HTR-8/SVneo (cell line): ENCODE results near the gene SCN8A.

Experiments
- DNase-seq: peaks from one replicate; pipeline ENCODE4 v3.0.0; 2011; ENCODE audit warnings: low spot score, mixed read lengths; ENCODE audit not compliant: insufficient read length
- FAIRE-seq: peaks from 2 replicates; lab custom pipeline; 2011; peaks lifted over from hg19 to GRCh38; lab: Jason Lieb, UNC

Gene SCN8A

GRCh38 chr12:51845482-51845881 lies 254.4 kb downstream of the SCN8A start:
- FAIRE-seq (no peak), DNase-seq (no peak)

DNA sequence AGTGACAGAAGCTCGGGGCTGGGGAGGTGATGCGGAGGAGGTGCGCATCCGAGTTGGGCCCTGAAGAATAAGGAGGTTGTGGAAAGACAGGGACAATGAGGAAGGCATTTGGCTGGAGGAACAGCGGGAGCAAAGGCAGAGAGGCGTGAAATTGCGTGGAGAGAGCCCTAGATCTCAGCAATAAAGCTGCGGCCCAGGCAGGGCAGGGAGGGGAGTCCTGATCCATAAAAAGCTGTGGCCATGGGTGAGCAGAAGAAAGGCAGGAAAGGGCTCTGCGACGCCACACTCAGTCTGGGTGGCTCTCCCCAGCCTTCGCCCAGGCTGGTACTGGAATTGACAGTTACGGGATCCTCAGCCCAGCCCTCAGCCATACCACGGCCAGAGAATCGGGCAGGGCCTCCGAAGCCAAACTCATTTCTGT lies 255.2 kb downstream of the SCN8A start:
- DNase-seq (no peak), FAIRE-seq (no peak)

GRCh38 chr12:51846911-51847642 lies 256.0 kb downstream of the SCN8A start:
- FAIRE-seq (no peak), DNase-seq (peak; percentile 54)

GRCh38 chr12:51847643-51848325 lies 256.8 kb downstream of the SCN8A start:
- FAIRE-seq (no peak), DNase-seq (peak; percentile 53)

DNA sequence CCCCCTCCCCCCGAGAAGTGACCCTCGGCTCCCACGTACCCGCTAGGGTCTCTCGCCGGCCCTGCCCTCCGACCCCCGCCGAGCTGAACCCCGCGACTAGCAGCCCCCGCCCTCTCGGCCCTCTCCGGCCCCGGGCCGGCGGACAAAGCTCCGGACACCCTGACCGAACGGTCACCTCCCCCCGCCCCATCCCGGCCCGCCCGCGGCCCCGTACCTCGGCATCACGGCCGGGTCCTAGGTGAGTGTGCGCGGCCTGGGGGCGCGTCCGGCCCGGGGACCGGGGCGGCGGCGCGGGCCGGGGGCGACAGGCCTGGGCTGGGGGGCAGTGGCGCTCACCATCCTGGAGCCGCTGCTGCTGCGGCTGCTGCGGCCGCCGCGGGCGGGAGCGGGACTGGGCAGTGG lies 257.3 kb downstream of the SCN8A start, which contains the start of gene FIGNL2:
Gene FIGNL2, minus strand, starts transcription at position 393 of the 402 bp plus-strand sequence. CDS start 26,305 bp downstream, outside the sequence.
- FAIRE-seq, result no peak
- DNase-seq, result no peak

DNA sequence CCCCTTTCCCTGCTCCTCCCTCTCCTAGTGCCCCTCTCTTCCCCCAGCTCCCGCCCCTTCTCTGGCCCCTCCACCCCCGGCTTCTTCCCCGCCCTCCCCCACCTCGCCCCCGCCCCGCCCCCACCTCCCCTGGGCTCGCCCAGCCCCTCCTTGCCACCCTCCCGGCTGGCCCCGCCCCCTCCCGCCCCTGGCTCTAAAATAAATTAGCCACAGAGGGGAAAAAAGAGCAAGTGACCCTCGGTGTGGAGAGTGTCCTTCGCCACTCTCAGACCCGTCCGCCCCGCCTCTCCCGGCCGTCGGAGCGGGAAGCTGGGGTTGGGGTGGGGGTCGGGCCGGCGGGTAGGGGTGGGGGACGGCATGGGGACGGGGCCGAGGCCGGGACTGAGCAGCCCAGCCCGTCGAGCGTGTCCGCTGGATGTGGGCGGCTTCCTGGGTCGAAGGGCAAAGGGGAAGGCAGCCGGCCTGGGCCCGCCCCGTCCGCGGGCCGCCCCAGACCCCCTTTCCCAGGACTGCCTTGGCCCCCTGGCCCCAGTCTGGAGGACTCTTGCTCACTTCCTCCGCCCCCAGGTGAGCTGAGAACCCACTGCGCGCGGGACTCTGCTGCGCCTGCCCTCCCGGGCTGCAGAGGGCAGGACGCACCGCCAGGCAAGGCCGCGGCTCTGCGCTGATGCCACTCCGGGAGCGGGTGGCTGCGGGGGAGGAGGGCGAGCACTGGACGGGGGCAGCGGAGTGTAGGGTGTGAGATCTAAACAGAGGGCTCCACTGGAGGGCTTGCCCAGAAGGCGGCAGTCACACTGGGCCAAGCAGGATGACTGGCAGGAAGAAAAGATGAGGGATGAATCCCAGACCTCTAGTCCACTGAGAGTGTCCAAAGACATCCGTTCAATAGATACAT lies 258.1 kb downstream of the SCN8A start:
- DNase-seq, result peak; percentile 41
- no peak for FAIRE-seq

- DNase-seq (no peak), FAIRE-seq (no peak)
These were observed 259.3 kb downstream of the SCN8A start for GRCh38 chr12:51850081-51850964.

- DNase-seq, result no peak
- FAIRE-seq, result no peak
These were observed 259.9 kb downstream of the SCN8A start for GRCh38 chr12:51850965-51851299.

GRCh38 chr12:51851413-51852124 lies 260.5 kb downstream of the SCN8A start:
- no peak for DNase-seq

GRCh38 chr12:51852404-51853137 lies 261.5 kb downstream of the SCN8A start:
- FAIRE-seq, result no peak
- DNase-seq, result no peak

More at GRCh38 chr12:51851413-51852124, 260.5 kb downstream of the SCN8A start:
- FAIRE-seq, result no peak

DNA sequence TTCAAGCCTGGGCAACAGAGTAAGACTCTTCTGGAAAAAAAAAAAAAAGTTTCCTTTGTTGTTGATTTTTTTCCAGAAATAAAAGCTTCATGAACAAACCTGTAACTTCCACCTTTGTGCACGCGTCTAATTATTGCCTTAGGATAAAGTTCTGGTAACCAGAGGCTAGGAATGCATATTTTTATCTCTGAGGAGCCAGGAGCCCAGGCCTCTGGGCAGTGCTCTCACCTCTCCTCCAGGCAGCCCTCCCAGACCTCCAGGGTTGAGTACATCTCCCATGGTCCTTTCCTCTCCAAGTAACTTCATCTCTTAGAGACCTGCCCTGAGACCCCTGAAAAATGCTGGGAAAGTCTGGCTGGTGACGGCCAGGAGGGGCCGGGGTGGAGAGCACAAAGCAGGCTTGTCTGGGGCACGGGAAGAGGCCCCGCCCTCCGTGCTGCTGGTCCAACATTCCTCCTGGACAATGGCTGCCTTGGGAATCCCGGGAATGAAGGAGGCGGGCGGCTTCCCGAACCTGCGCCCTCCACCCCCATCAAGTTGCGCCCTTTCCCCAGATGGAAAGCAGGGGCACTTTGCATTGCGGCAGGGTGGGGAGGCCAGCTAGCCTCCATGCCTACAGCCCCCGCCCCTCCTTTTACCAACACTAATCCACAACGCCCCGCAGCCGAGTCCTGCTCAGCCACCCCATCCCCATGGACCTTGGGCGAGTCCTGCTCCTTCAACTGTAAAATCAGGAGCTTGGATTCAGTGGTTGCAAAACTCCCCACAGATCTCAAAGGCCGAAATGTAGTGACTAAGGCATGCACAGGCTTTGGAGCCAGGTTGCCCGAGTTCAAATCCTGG lies 264.8 kb downstream of the SCN8A start:
- no peak for FAIRE-seq
- DNase-seq, result no peak

- no peak for FAIRE-seq
- DNase-seq, result no peak
These were observed 270.0 kb downstream of the SCN8A start for GRCh38 chr12:51860986-51861385.
